Left lung (tissue), 10 donors: ENCODE measurements around the gene JPH2. TPM values are rescaled to one million over a fixed set of nuclear protein-coding genes. Genes with fewer than 3 reads are reported as not detected.

Experiments
- ATAC-seq: fragments of 200-7000 bp; cut with Tn5 transposase; one replicate; pipeline ENCODE4 v1.9.1; 2020; ENCODE audit warnings: moderate library complexity
- DNase-seq, 4 donors: peaks; one replicate each; pipeline ENCODE4 v3.0.0-alpha.2; 2013 to 2020
- H3K27ac ChIP-seq, 2 donors: fragments of 200-600 bp; sonication (generic) in 1 of 2; one replicate each; pipeline versions ENCODE4 v1.5.0 to v1.8.0; 2020 to 2021
- H3K27me3 ChIP-seq, 2 donors: fragments of 200-600 bp; sonication (generic) in 1 of 2; one replicate each; pipeline versions ENCODE4 v1.5.0 to v1.8.0; 2020 to 2021
- H3K36me3 ChIP-seq, 2 donors: fragments of 200-600 bp; sonication (generic) in 1 of 2; one replicate each; pipeline versions ENCODE4 v1.5.0 to v1.8.0; 2020 to 2021
- H3K4me1 ChIP-seq, 2 donors: fragments of 200-600 bp; one replicate each; pipeline ENCODE4 v1.8.0; 2021
- H3K4me3 ChIP-seq, 2 donors: fragments of 200-600 bp; sonication (generic) in 1 of 2; one replicate each; pipeline versions ENCODE4 v1.5.0 to v1.8.0; 2020 to 2021; ENCODE audit warnings: mild to moderate bottlenecking in 1 of 2
- H3K9me3 ChIP-seq, 2 donors: fragments of 200-600 bp; sonication (generic) in 1 of 2; one replicate each; pipeline versions ENCODE4 v1.5.0 to v1.8.0; 2020 to 2021
- CTCF ChIP-seq, 2 donors: fragments of 200-600 bp; sonication (generic) in 1 of 2; IDR thresholded peaks; one replicate each; pipeline versions ENCODE4 v1.5.0 to v1.8.0; 2021; ENCODE audit warnings: antibody characterized with exemption in 2 of 2
- intact Hi-C, 2 donors: fragments of 100-400 bp; cut with DNase I; formaldehyde crosslinking; loops; one replicate each; pipeline versions ENCODE4 v1.11.2 to v1.14.2; 2022
- polyA plus RNA-seq, 6 donors: library from polyadenylated mRNA; unstranded; fragments of 120-200 nt; gene quantifications; one replicate each; pipeline ENCODE4 v1.2.1, GENCODE V29; 2013; ENCODE audit not compliant: insufficient read length in 6 of 6
- total RNA-seq, 2 donors: library from RNA; stranded (reverse); fragmentation: NEBNext Ultra II Directional; extraction: Animal tissue kit (Norgen Biotek cat#: 25700); gene quantifications; one replicate each; pipeline ENCODE4 v1.2.1, GENCODE V29; 2021
- donor health status: DM: no; HTN: yes; CAD: no.
- donor health status: DM: no; HTN: no; CAD: no.

The JPH2 gene
- total and polyA plus RNA-seq, 8 donors = 0.83 to 7.4 (median 1.4) TPM

- peak overlapping the region in 1 of 2 donors; percentile 98 for H3K4me3 ChIP-seq
- no peak overlapping the region for H3K27ac ChIP-seq
- H3K36me3 ChIP-seq = peaks cover 0 to 25% of the 10 kb centered on the region in 2 donors
- ATAC-seq (no peak), DNase-seq (no peak)
- H3K4me1 ChIP-seq = peaks cover 36 to 77% of the 10 kb centered on the region in 2 donors
- TF ChIP-seq CTCF (IDR thresholded peaks at IDR 0.05) = no peak
- no peaks in the 10 kb centered on the region for H3K27me3 ChIP-seq
- intact Hi-C loops = no loop called here
- no peaks in the 10 kb centered on the region for H3K9me3 ChIP-seq
These were observed 21.2 kb upstream of the JPH2 start for GRCh38 chr20:44208165-44208564.

DNA sequence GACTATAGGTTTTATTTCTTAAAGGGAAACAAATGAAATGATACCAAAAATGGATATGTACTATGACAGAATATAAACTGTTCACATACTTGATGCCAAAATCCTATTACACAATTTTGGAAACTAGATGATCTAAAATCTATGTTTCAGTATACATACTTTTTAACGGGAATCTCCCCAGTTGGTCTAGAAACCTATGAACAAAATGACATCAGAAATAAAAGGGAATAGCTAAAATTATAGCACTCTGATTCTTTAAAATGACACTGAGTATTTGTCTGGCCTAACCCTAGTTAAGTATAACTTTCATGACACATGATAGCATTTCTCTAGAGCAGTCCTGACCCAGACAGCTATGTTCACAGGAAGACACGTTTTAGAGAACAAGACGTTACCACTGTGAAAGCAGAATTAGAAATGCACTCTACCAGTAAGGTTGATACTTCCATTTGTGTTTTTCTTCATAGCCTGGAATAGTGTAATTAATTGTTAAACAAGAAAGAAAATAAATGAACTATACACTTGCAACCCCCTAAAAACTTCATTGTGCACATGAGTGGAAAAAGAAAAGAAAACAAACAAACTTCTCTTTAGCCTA, 20.2 kb upstream of the JPH2 start:
- H3K9me3 ChIP-seq = no peaks in the 10 kb centered on the region
- H3K27me3 ChIP-seq = no peaks in the 10 kb centered on the region
- H3K4me1 ChIP-seq = peaks cover 36 to 73% of the 10 kb centered on the region in 2 donors
- H3K27ac ChIP-seq = peak overlapping the region in 1 of 2 donors; percentile 29
- H3K36me3 ChIP-seq = peaks cover 0 to 31% of the 10 kb centered on the region in 2 donors
- no peak for ATAC-seq
- no peak for TF ChIP-seq CTCF (IDR thresholded peaks at IDR 0.05)
- H3K4me3 ChIP-seq = no peak overlapping the region
- no peak for DNase-seq
- intact Hi-C loops = no loop called here

DNA sequence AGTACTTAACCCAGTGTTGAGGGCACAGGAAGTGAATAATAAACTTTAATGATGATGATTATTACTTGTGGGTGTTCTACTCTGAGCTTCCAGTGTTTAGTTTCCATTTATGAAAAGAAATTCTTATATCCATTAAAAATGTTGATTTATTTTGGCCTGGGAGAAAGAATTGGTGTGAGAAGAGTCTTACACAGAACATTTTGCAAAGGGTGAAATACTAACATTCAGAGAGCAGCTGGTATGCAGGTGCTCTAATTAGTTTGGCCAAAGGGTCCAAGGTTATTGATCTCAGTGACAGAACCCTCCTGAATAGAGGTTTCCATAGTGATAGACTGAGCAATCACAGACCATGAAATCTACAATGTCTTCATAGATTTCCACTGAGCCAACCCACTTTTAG, 19.1 kb upstream of the JPH2 start:
- H3K4me1 ChIP-seq = peaks cover 29 to 62% of the 10 kb centered on the region in 2 donors
- DNase-seq = no peak
- peaks cover 0 to 42% of the 10 kb centered on the region in 2 donors for H3K36me3 ChIP-seq
- no peaks in the 10 kb centered on the region for H3K27me3 ChIP-seq
- no peak for ATAC-seq
- TF ChIP-seq CTCF (IDR thresholded peaks at IDR 0.05) = no peak
- intact Hi-C loops = no loop called here
- no peaks in the 10 kb centered on the region for H3K9me3 ChIP-seq
- no peak overlapping the region for H3K4me3 ChIP-seq
- H3K27ac ChIP-seq = no peak overlapping the region

DNA sequence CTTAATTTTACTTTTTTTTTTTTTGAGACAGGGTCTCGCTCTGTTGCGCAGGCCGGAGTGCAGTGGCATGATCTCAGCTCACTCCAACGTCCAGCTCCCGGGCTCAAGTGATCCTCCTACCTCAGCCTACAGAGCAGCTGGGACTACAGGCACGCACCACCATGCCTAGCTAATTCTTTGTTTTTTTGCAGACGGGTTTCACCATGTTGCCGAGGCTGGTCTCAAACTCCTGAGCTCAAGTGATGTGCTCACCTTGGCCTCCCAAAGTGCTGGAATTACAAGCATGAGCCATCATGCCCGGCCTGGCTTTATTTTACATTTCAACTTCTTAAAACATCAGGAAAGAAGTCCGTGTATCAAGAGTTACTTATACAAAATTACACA, 17.8 kb upstream of the JPH2 start:
- TF ChIP-seq CTCF (IDR thresholded peaks at IDR 0.05) = no peak
- peak overlapping the region; percentile 50 to 55 for H3K27ac ChIP-seq
- intact Hi-C loops = no loop called here
- H3K9me3 ChIP-seq = no peaks in the 10 kb centered on the region
- DNase-seq (no peak), ATAC-seq (no peak)
- no peak overlapping the region for H3K4me3 ChIP-seq
- H3K4me1 ChIP-seq = peaks cover 29 to 61% of the 10 kb centered on the region in 2 donors
- peaks cover 0 to 55% of the 10 kb centered on the region in 2 donors for H3K36me3 ChIP-seq
- H3K27me3 ChIP-seq = no peaks in the 10 kb centered on the region

DNA sequence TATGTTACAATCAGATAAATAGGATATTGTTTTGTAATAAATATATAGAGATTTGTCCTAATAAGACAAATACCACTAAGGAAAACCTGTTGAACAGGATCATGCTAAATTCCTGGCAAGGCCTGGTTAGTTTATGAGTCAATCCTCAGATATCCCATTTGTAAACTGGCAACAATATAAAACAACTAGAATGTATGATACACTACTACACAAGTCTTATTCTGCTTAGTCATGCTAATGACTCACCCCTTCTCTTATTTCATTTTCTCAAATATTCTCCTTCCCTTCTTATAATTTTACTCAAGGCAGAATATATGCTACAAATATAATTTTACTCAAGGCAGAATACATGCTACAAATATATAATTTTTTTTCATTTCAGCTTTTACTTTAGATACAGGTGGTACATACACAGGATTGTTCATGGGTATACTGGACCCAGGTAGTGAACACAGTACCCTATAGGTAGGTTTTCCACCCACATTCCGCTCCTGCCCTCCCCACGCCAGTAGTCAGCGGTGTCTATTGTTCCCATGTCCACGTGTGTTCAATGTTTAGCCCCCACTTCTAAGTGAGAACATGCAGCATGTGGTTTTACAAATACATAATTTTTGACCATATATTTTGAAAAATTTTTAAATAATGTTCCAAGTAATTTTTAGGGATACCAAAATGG, 17.3 kb upstream of the JPH2 start:
- Histone ChIP-seq H3K9me3 (no peaks in the 10 kb centered on the region), H3K27ac (peak overlapping the region; percentile 50 to 55), H3K27me3 (no peaks in the 10 kb centered on the region), H3K4me1 (peaks cover 27 to 56% of the 10 kb centered on the region in 2 donors), H3K36me3 (peaks cover 0 to 60% of the 10 kb centered on the region in 2 donors), H3K4me3 (no peak overlapping the region)
- ATAC-seq = peak; percentile 87
- intact Hi-C loops = no loop called here
- DNase-seq = no peak
- TF ChIP-seq CTCF (IDR thresholded peaks at IDR 0.05) = no peak
